HEK293 (cell line): Measurements from ENCODE around the gene CHERP.
A peak's percentile ranks its signal among the peaks of the same experiment; 100 is the strongest.

Experiments used
- CTCF ChIA-PET: fragments of 350-600 bp; formaldehyde crosslinking; extraction: SDS; loops from one replicate; lab custom pipeline; 2021; ENCODE audit warnings: antibody characterized with exemption; lab: Yijun Ruan, JAX
- POLR2A ChIA-PET: fragments of 300-600 bp; formaldehyde crosslinking; extraction: SDS; loops from one replicate; lab custom pipeline; 2020; ENCODE audit warnings: antibody characterized with exemption, inconsistent platforms; lab: Yijun Ruan, JAX
- H3K27ac ChIP-seq: fragments of 200-500 bp; sonication (Bioruptor generic); 2 replicates; pipeline ENCODE4 v1.5.1; 2014; ENCODE audit warnings: low read depth, low read length, control low read depth, inconsistent platforms; ENCODE audit errors: extremely low read depth
- H3K36me3 ChIP-seq, 2 experiments: fragments of 200-500 bp in 1 of 2; sonication (Bioruptor generic) in 1 of 2; 1 replicate in 1 of 2; 2 replicates in 1 of 2; pipeline ENCODE4 v1.5.1; 2014 to 2017; ENCODE audit warnings: inconsistent platforms in 2 of 2, low read length in 2 of 2; ENCODE audit not compliant: control insufficient read depth in 2 of 2, insufficient read depth in 1 of 2
- H3K4me1 ChIP-seq: fragments of 200-500 bp; sonication (Bioruptor generic); 2 replicates; pipeline ENCODE4 v1.5.1; 2014; ENCODE audit warnings: mild to moderate bottlenecking, low read length, inconsistent platforms; ENCODE audit not compliant: control insufficient read depth, insufficient read depth
- H3K4me3 ChIP-seq: 2 replicates; pipeline ENCODE4 v1.5.1; 2011; ENCODE audit warnings: low read depth, mild to moderate bottlenecking, control low read depth, low read length, moderate library complexity
- H3K9me3 ChIP-seq: fragments of 200-500 bp; sonication (Bioruptor generic); 2 replicates; pipeline ENCODE4 v1.5.1; 2014; ENCODE audit warnings: low read depth, low read length, inconsistent platforms; ENCODE audit not compliant: control insufficient read depth, insufficient read depth
- EGR2 ChIP-seq: fragments of 450-650 bp; formaldehyde crosslinking; IDR thresholded peaks from 2 replicates; pipeline ENCODE4 v1.5.1; 2016; ENCODE audit warnings: low read depth, missing biosample characterization, missing genetic modification characterization
- GLIS1 ChIP-seq: fragments of 450-650 bp; formaldehyde crosslinking; IDR thresholded peaks from 2 replicates; pipeline ENCODE4 v1.5.1; 2016; ENCODE audit warnings: missing biosample characterization, missing genetic modification characterization
- HOXC10 ChIP-seq: sonication (generic); formaldehyde crosslinking; IDR thresholded peaks from 2 replicates; pipeline ENCODE4 v1.8.1; 2023; ENCODE audit warnings: mild to moderate bottlenecking, missing genetic modification reagents
- KLF9 ChIP-seq: fragments of 450-650 bp; formaldehyde crosslinking; IDR thresholded peaks from 2 replicates; pipeline ENCODE4 v1.5.1; 2016; ENCODE audit warnings: missing biosample characterization, missing genetic modification characterization, low read depth
- MEIS1 ChIP-seq: sonication (generic); formaldehyde crosslinking; IDR thresholded peaks from 2 replicates; pipeline ENCODE4 v1.8.1; 2022; ENCODE audit warnings: missing genetic modification reagents, mild to moderate bottlenecking, borderline replicate concordance
- MZF1 ChIP-seq: fragments of 450-650 bp; formaldehyde crosslinking; IDR thresholded peaks from 2 replicates; pipeline ENCODE4 v1.5.1; 2017; ENCODE audit warnings: missing biosample characterization, missing genetic modification characterization, borderline replicate concordance
- RBAK ChIP-seq: fragments of 450-650 bp; formaldehyde crosslinking; IDR thresholded peaks from 2 replicates; pipeline ENCODE4 v1.5.1; 2016; ENCODE audit warnings: missing biosample characterization, missing genetic modification characterization
- ZBTB10 ChIP-seq: fragments of 450-650 bp; formaldehyde crosslinking; IDR thresholded peaks from 2 replicates; pipeline ENCODE4 v1.5.1; 2016; ENCODE audit warnings: missing biosample characterization, missing genetic modification characterization
- ZBTB8A ChIP-seq: fragments of 450-650 bp; formaldehyde crosslinking; IDR thresholded peaks from 2 replicates; pipeline ENCODE4 v1.5.1; 2016; ENCODE audit warnings: missing biosample characterization, missing genetic modification characterization
- ZIC2 ChIP-seq: fragments of 450-650 bp; formaldehyde crosslinking; IDR thresholded peaks from 2 replicates; pipeline ENCODE4 v1.5.1; 2016; ENCODE audit warnings: missing biosample characterization, missing genetic modification characterization
- ZNF2 ChIP-seq: fragments of 450-650 bp; formaldehyde crosslinking; IDR thresholded peaks from 2 replicates; pipeline ENCODE4 v1.5.1; 2016; ENCODE audit warnings: missing biosample characterization, missing genetic modification characterization
- ZNF221 ChIP-seq: fragments of 450-650 bp; formaldehyde crosslinking; IDR thresholded peaks from 2 replicates; pipeline ENCODE4 v1.5.1; 2017; ENCODE audit warnings: missing biosample characterization, missing genetic modification characterization, borderline replicate concordance
- ZNF24 ChIP-seq: fragments of 450-650 bp; formaldehyde crosslinking; IDR thresholded peaks from 2 replicates; pipeline ENCODE4 v1.5.1; 2016; ENCODE audit warnings: missing biosample characterization, missing genetic modification characterization
- ZNF248 ChIP-seq: fragments of 450-650 bp; formaldehyde crosslinking; IDR thresholded peaks from 2 replicates; pipeline ENCODE4 v1.5.1; 2017; ENCODE audit warnings: missing biosample characterization, missing genetic modification characterization
- ZNF26 ChIP-seq: fragments of 450-650 bp; formaldehyde crosslinking; IDR thresholded peaks from 2 replicates; pipeline ENCODE4 v1.5.1; 2016; ENCODE audit warnings: missing biosample characterization, missing genetic modification characterization
- ZNF335 ChIP-seq: fragments of 450-650 bp; formaldehyde crosslinking; conservative IDR thresholded peaks from 2 replicates; pipeline ENCODE4 v1.5.1; 2016; ENCODE audit warnings: missing biosample characterization, missing genetic modification characterization
- ZNF366 ChIP-seq: fragments of 450-650 bp; formaldehyde crosslinking; conservative IDR thresholded peaks from 2 replicates; pipeline ENCODE4 v1.5.1; 2016; ENCODE audit warnings: missing biosample characterization, missing genetic modification characterization
- ZNF501 ChIP-seq: fragments of 450-650 bp; formaldehyde crosslinking; IDR thresholded peaks from 2 replicates; pipeline ENCODE4 v1.5.1; 2016; ENCODE audit warnings: missing biosample characterization, missing genetic modification characterization
- ZNF510 ChIP-seq: fragments of 450-650 bp; formaldehyde crosslinking; IDR thresholded peaks from 2 replicates; pipeline ENCODE4 v1.5.1; 2018; ENCODE audit warnings: mild to moderate bottlenecking, missing genetic modification characterization, missing biosample characterization; ENCODE audit not compliant: insufficient replicate concordance
- ZNF530 ChIP-seq: fragments of 450-650 bp; formaldehyde crosslinking; IDR thresholded peaks from 2 replicates; pipeline ENCODE4 v1.5.1; 2016; ENCODE audit warnings: low read depth, missing biosample characterization, missing genetic modification characterization
- ZNF561 ChIP-seq: fragments of 450-650 bp; IDR thresholded peaks from 2 replicates; pipeline ENCODE4 v1.5.1; 2018; ENCODE audit warnings: missing biosample characterization, missing genetic modification characterization, borderline replicate concordance
- ZNF600 ChIP-seq: fragments of 450-650 bp; formaldehyde crosslinking; IDR thresholded peaks from 2 replicates; pipeline ENCODE4 v1.5.1; 2016; ENCODE audit warnings: missing biosample characterization, missing genetic modification characterization
- ZNF629 ChIP-seq: fragments of 450-650 bp; formaldehyde crosslinking; IDR thresholded peaks from 2 replicates; pipeline ENCODE4 v1.5.1; 2017; ENCODE audit warnings: missing biosample characterization, missing genetic modification characterization
- ZNF664 ChIP-seq: fragments of 450-650 bp; formaldehyde crosslinking; IDR thresholded peaks from 2 replicates; pipeline ENCODE4 v1.5.1; 2016; ENCODE audit warnings: missing biosample characterization, missing genetic modification characterization
- ZSCAN30 ChIP-seq: fragments of 450-650 bp; IDR thresholded peaks from 2 replicates; pipeline ENCODE4 v1.5.1; 2018; ENCODE audit warnings: missing biosample characterization, mild to moderate bottlenecking, missing genetic modification characterization, moderate library complexity

Gene CHERP

DNA sequence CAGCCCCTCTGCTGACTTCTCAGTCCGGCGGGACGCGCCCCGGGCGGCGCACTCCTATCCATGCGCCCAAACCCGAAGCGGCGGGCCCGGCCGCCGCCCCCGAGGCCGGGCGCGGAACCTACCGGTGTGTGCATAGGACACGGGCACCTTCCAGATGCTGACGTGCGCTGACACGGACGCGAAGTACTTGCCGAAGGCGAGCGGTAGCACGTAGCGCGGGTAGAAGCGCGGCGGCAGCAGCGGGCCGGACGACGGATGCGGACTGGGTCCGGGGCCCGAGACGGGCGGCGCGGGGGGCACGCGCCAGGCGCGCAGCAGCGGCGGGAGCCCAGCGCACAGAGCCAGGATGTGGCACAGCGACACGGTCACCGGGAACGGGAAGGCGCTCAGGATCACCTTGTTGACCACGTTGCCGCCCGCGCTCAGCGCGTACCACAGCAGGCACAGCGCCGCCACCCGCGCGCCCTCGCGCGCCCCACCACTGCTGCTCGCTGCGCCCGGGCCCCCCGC, 29.6 kb upstream of the CHERP start (continued):
- no peak for TF ChIP-seq ZNF26 (tag by site-specific recombination)
- 0 out of 2 replicates have a peak, but pooled peaks have one; percentile 76 for TF ChIP-seq HOXC10
- no peak for TF ChIP-seq ZNF248 (tag by site-specific recombination)
- TF ChIP-seq ZNF221: no peak
- TF ChIP-seq RBAK (tag by site-specific recombination): no peak
- TF ChIP-seq ZNF2 (tag by site-specific recombination): no peak
- no peak for TF ChIP-seq ZBTB10 (tag by site-specific recombination)
- no peak for TF ChIP-seq ZNF561 (tag by site-specific recombination)
- TF ChIP-seq MEIS1 (CRISPR knock-in tag): no peak
- no peak for TF ChIP-seq ZNF24 (tag by site-specific recombination)
- no peak for TF ChIP-seq ZNF366 (tag by site-specific recombination)
- TF ChIP-seq ZSCAN30 (tag by site-specific recombination): 0 out of 2 replicates have a peak, but pooled peaks have one; percentile 7
- TF ChIP-seq ZNF664 (tag by site-specific recombination): no peak
- peak; percentile 39 for TF ChIP-seq ZBTB8A (tag by site-specific recombination)
- TF ChIP-seq ZNF501 (tag by site-specific recombination): no peak
- no peak for TF ChIP-seq ZNF530 (tag by site-specific recombination)

DNA sequence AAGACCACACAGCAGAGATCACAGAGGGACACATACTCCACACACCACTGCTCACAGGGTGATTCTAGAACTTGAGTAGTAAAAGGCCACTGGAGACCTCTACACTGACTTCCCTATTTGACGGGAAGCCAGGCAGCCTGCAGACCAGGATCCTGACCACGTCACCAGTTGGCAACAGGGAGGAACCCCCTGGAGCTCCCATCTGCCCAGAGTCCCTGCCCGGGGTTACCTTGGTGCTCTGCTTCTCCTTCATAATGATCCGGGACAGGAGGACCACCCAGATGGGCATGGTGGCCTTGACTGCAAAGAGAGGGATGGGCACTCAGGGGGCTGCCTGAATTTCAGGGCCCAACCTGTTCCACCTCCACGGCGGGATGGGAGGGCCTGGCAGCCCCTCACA, 29.0 kb upstream of the CHERP start:
- Histone ChIP-seq H3K4me3 (peak overlapping the region; percentile 82), H3K36me3 (peaks cover 8 to 53% of the 10 kb centered on the region in 2 experiments; a peak in 2 of 3 replicates), H3K9me3 (no peaks in the 10 kb centered on the region)
- ChIA-PET POLR2A (no interaction called here), CTCF (no interaction called here)
- TF ChIP-seq ZNF600 (peak; percentile 53; the same call in 1 of the 2 replicates), MZF1 (tag by site-specific recombination) (no peak), ZIC2 (tag by site-specific recombination) (peak; percentile 89), EGR2 (tag by site-specific recombination) (no peak), ZNF510 (tag by site-specific recombination) (no peak), KLF9 (tag by site-specific recombination) (no peak), GLIS1 (peak; percentile 57; the same call in 1 of the 2 replicates), ZNF629 (0 out of 2 replicates have a peak, but pooled peaks have one; percentile 25), ZNF335 (tag by site-specific recombination) (peak; percentile 26; the same call in 1 of the 2 replicates)
- TF ChIP-seq, all 188 proteins: peak for 5
- H3K4me1 ChIP-seq: peaks cover 2% of the 10 kb centered on the region; the same call in 1 of the 2 replicates
- no peak overlapping the region; the same call in 1 of the 2 replicates for H3K27ac ChIP-seq
